HG03354 (cell line): ENCODE data around the gene COPE.

Experiments used
- ATAC-seq: cut with Tn5 transposase; IDR thresholded peaks from one replicate; pipeline ENCODE4 v1.9.1; 2021; ENCODE audit warnings: mild to moderate bottlenecking; ENCODE audit not compliant: unreplicated experiment, poor library complexity, severe bottlenecking

COPE gene

DNA sequence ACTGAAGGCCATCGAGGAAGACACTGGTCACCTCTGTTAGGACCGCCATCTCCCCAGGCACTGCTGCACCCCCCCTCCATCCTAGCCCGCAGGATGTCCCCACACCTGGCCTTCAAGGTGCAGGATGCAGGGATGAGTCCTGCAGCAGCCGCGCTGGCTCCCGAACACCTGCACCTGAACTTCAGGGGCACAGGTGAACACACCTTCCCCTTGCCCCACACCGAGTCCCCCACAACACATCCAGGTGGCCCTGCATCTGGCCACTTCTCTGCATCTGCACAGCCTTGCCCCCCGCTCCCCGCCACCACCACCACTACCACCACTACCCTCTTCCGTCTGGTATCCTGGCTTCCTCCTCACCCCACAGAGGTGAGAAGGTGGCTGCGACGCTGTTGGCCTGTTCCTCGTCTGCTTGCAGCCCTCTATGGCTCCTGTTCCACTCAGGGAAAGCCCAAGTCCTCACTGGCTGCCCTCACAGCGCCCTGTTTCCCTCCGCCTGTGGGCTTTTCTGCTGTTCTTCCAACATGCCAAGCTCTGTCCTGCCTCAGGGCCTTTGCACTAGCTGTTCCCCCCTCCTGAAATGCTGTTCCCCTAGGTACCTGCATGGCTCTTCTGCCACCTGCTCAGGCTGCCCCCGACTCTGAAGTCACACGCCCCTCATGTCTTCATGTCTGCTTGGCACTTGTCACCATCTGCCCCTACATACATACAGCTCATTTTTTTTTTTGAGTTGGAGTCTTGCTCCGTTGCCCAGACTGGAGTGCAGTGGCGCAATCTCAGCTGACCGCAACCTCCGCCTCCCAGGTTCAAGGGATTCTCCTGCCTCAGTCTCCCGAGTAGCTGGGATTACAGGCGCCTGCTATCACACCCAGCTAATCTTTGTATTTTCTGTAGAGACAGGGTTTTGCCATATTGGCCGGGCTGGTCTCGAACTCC is 21.8 kb downstream of the COPE start:
- no peak for ATAC-seq

DNA sequence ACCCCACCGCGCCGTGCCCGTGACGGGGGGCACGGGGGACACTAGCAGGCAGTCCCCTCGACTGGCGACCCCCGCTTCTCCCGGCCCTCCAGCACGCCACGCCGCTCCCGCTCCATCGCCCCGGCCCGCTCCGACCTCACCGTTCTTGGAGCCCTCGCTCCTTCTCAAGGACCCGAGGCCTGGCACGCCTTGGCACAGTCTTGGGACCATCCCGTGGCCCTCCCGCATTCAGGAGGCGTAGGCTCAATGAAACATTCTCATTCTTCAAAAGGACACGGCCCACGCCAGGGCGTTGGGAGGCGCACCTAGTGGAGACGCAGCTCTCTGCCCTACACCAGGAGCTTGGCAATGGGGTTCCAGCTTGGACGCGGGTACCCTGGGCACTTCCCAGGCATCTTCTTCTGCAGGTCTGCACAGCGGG is 22.8 kb downstream of the COPE start:
- no peak for ATAC-seq

DNA sequence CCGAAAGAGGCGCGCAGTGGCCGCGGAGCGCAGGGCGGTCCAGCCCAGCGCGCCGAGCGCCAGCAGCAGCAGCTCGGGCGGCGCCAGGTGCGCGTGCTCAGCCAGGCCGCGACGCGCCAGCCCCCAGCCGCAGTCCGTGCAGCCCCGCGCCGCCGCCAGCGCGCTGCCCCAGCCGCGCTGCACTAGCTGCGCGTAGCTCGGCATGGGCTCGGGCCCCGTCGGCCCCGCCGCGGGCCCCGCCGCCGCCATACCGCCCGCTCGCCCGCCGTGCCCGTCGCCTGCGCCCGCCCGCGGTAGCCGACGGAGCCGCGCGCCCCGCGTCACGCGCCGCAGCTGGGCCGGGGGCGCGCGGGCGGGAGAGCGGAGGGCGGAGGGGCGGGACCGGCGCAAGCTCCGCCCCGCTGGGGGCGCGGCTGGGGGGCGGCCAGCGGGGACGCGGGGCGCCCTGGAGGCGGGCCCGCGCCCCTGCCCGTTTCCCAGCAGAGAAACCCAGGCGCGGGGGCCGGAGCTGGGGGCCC is 23.3 kb downstream of the COPE start, which contains the start of gene CERS1:
Gene CERS1 (minus strand): TSS at position 335 of the 518 bp plus-strand sequence. CDS start 86 bp downstream, at position 249.
- no peak for ATAC-seq

DNA sequence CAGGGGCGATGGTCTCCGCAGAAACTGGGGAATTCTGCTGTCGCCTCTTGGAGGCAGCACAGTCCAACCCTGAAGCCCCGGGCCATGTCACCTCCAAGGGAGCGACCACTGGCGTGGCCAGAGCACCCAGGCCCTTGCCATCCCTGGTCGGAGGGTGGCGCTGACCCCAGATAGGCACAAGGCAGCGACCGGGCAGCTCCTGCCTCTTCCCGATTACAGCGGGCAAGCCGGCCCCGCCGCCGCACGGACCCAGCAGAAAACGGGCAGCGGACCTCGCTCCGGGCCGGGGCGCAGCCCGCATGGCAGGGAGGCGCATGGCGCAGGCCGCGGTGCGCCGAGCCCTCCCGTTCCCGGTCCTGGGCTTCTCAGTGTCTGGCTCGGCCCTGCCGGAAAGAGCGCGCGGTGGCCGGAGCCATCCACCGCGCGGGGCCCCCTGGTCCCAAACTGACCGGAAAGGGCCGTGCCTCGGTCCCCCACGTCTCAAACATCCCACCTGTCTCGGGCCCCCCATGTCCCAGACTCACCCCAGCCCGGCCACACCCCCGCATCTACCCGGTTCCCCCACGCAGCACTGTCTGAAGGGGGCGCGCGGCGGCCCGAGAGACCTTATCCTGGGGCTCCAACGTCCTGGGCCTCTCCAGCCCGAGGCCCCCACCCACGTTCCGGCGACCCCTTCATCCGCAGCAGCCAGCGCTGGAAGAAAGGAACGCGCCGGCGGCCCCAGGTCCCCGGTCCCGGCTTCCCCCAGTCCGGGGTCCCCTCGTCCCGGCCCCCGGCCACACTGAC is 24.0 kb downstream of the COPE start:
- ATAC-seq, result no peak

DNA sequence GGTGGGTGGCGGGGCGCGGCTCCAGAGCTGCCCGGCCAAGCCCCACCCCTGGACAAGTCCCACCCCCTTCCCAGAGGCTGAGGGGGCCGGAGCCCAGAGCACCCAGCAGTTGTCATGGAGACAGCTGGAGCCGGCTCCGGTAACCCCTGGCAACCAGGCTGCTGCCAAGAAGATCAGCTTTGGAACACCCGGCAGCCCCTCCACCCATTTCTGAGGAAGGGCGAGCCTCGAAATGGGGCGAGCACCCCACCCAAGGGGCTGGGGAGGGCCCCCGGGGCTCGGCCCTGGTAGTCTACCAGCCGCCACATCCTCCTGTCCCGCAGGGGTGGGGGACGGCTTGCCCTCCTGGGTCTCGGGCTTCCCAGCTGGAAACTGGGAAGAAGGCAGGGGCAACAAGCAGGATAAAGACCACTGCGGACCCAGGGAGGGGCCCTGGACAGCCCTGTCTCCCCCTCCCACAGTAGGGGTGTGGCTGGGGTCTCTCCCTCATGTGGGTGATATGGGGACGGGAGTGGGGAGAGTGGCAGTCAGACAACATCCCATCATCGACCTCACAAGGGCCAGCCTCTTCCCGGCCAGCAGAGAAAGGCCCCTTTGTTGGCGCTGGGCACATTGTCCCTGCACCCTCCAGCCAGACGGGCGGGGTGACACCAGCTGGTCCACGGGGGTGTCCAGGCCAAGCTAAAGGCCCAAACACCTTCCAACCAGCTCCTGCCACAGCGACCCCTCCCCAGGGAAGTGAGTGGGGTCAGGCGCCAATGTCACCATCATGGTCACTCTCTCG is 24.7 kb downstream of the COPE start:
- ATAC-seq, result no peak

DNA sequence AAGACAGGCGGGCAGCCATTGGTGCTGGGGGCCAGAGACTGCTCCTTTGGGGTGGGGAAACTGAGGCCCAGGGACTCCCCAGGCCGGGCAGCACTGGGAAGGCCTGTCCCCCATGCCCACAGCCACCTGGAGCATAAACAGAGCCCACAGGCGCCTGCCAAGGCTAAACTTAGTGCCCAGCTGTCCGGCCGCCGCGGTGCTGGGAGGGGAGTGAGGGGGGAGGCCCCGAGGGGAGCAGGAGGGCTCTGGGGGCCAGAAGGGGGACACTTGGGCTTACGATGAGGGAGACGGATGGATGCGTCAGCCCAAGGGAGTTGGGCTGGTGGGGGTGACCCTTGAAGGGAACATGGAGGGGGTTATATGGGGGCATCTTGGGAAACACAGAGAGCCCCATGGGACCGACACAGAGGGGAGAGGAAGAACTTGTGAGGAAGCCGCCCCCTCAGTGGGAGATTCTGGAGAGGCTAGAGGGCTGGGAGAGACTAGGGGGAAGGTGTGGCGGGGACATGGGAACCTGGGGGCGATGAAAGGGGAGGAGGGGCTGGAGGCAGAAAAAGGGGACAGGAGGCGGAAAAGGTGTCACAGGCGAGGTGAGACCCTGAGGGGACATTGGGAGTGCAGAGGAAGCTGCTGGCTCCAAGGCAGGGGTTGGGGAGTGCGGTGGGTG is 25.5 kb downstream of the COPE start:
- ATAC-seq, result no peak

DNA sequence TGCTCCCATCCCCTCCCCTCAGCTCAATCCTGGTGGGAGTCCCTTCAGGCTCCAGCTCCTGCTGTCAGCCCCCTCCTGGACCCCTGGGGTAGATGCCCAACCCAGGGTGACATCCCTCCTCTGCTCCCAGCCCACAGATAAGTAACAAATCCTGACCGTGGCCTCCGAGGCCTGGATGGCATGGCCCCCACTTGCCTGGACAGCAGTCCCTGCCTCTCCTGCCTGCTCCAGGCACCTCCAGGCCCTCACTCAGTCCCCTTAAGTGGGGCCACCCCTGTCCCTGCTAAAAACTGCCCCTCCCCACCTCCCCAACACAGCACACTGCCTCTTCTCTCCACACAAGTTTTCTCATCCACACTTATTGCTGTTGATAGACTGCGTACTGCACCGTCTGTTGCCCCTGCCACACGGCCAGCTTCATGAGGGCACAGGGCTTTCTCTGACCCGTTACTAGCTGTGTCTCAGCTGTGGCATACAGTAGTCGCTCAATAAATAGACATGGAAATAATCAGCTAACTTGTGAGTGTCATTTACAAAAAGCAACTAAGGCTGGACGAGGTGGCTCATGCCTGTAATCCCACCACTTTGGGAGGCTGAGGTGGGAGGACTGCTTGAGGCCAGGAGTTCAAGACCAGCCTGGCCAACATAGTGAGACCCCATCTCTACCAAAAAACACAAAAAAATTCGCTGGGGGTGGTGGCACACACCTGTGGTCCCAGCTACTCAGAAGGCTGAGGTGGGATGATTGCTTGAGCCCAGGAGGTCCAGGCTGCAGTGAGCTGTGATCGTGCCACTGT is 29.0 kb downstream of the COPE start:
- no peak for ATAC-seq

DNA sequence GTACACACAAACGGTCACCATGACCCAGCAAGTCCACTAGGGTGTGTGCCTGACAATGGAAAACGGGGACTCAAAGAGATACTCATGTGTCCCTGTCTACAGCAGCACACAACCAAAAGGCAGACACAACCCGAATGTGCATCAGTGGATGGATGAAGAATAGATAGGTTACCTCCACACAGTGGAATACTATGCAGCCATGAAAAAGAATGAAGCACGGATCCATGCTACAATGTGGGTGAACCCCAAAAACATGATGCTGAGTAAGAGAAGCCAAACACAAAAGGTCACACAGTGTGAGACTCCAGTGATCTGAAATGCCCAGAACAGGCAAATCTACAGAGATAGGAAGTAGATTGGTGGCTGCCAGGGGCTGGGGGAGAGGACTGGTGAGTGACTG is 32.2 kb downstream of the COPE start:
- no peak for ATAC-seq

DNA sequence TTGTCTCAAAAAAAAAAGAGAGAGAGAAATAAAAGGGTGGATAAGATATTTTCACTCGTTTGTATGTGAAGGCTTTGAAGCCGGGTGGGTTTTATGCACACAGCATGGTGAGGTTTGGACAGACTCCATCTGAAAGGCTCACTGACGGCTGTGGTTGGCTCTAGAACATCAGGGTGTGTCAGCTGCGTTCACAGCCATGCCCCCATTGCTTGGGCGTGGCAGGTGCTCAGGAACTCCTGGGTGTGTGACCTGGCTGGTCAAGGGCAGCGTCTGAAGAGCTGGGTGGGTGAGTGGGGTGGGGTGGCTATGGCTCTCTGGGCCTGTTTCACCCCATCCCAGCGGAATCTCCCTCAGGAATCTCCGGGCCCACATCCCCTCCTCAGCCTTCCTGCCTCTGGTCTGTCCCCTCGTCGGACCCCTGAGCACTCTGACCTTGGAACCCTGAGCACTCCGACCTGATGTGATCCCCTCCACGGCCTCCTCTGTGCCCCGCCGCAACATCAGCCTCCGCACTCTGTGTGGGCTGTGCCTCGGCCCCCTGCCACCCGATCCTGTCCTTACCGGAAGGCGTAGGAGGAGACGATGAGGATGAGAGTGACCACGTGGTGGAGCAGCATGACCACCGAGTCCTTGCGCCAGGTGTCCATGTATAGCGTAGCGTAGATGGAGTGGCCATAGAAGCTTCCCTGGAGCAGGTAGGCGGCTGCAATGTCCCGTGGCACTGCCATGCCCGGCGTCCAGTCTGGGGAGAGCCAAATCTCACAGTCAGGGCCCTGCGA is 35.5 kb downstream of the COPE start:
- ATAC-seq, result no peak

DNA sequence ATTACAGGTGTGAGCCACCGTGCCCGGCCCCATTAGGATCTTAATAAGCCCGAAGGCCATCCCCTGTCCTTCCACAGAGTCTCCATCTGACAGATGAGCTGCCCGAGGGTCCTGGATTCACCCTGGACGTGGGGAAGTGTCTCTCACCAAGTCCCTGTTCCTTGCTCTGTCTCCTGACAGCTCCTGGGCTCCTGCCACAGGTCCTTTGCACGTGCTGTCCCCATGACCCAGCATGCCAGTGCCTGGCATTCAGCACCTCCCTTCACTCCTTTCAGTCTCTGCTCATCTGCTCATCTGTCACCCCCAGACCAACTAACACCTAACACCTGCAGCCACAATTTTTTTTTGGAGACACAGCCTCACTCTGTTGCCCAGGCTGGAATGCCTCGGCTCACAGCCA is 37.7 kb downstream of the COPE start:
- ATAC-seq, result no peak

DNA sequence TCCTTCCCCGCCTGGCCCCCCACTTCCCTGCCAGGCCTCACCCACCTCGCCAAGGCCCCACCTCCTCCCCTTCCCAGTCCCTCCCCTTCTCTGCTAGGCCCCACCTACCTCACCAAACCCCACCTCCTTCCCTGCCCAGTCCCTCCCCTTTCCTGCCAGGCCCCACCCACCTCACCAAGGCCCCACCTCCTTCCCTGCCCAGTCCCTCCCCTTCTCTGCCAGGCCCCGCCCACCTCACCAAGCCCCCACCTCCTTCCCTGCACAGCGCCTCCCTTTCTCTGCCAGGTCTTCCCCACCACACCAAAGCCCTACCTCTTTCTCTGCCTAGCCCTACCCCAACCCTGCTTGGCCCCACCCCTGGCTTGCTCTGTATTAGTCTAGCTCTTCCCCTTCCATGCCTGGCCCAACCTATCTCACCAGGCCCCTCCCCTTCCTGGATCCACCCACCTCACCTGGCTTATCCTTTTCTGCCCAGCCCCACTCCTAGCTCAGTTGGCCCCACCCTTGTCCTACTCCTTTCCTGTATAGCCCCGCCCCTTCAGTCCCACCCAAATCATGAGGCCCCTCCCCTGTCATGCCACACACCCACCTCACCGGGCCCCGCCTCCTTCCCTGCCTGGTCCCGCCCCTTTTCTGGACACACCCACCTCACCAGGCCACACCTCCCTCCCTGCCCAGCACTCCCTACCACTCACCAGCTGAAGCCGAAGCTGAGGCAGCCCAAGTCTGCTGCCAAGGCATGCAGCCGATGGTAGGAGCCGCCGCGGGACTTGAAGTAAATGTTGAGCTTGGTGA is 39.4 kb downstream of the COPE start:
- ATAC-seq, result no peak

DNA sequence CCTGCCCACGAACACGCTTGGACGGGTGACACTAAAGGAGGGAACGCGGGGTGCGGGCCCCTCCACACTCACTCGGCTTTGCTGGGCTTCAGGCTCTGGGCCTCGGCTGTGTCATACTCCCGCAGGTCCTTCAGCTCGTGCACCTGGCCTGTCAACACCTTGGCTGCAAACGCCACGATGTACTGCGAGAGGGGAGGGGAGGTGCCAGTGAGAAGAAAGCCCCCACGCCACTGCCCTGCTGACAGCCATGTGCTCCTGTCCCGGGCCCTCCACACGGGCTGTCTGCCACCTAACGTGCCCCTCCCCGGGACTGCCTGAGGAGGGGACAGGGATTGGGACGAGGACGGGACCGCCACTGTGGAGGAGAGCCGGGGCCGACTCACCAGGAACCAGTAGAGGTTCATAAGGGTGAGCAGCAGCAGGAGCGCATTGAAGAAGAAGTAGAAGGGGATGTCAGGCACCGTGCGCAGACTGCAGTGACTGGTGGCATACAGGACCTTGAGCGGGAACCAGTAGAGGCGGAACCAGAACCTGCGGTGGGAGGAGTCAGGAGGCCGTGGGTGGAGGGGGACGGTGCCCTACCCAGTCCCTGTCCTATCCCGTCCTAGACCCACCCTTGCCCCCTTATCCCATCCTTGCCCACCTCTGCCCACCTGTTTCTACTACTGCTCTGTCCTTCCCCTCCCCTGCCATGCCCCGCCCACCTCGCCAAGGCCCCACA is 40.2 kb downstream of the COPE start:
- no peak for ATAC-seq

DNA sequence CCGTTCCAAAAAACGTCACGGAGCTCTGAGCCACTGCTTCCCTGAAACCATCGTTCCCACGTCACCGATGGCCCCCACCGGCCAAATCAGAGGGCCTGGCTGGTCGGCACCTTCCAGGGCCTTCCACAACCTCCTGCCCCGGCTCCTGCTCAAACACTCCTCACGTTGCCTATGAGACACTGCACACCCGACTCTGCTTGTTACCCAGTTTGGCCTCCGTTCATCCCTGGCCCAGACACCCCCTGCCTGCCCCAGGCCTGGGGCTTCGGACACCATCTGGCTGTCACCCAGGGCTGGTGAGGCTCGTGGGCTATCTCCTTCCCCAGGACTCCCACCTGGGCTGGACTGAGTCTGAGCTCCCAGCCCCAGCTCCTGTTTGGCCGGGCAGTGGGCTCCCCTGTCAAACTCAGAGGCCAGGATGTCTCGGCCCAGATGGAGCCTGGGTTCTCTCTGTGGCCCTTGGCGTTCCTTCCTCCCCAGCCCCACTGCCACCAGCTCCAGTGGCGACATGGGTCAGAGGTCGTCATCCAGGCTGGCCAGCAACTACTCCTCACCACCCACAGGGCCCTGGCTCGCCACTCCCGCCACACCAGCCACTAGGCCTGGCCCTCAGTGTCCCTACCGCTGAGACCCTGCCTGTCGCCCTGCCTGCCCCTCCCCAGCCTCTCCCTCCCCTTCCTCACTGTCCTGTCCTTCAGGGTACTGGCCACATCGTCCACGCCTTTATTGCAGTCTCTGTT is 41.0 kb downstream of the COPE start:
- ATAC-seq, result no peak

DNA sequence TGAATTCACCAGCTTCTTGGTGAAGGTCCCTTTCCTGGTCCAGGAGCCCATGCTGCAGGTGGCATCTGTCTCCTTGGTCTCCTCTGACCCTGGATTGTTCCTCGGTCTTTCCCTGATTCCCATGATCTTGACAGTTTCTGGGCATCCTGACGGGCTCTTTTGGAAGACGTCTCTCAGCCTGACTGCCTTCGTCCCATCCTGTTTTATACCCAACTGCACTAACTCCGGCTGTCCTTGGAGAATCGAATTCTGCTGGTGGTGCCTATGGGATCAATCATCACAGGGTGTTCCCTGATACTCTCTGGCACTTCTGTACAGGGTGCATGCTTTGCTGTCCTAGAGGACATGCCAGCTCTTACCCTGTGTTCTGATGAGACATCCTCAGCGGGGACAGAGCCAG is 42.3 kb downstream of the COPE start:
- no peak for ATAC-seq

DNA sequence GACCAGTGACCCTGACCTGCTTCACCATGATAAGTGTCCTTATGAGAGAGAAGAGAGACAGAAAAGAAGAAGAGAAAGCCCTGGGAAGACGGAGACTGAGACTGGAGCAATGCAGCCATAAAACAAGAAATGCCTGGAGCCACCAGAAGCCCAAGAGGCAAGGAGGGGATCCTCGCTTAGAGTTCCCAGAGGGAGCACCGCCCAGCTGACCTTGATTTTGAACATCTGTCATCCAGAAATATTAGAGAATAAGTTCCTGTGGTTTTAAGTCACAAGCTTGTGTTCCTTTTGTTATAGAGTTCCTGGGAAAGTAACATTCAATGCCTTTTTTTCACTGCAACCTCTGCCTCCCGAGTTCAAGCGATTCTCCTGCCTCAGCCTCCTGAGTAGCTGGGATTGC is 43.5 kb downstream of the COPE start:
- ATAC-seq, result no peak

DNA sequence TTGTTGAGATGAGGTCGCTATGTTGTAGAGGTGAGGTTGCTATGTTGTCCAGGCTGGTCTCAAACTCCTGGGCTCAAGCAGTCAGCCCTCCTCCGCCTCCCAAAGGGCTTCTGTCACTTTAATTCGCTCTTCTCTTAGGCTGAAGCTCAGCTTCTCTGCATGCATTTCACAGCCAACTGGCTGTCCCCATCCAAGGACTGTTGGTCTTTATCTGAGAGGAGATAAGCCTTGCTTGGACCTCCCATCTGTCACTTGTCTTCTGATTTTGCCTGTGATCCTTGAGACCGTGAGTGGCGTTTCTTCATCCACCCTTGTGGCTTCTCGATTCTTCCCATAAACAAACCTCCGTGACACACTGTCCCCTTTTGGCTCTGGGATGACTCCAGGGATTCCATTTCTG is 47.6 kb downstream of the COPE start:
- ATAC-seq, result no peak
